Stimulated activated CD8-positive, alpha-beta memory T cell treated with anti-CD3 and anti-CD28 coated beads, Interleukin-12 subunit alpha, Interleukin-12 subunit beta, amount 100 ng/mL, for 24 hours (primary cell): ENCODE measurements around the gene RCAN3.
"Not testable (repeated sequence)": the region's sequence is repeated elsewhere in the genome, so short reads cannot be mapped to it uniquely, and the experiment has no call there.

Experiments
- DNase-seq: peaks from one replicate; pipeline ENCODE4 v3.0.0-alpha.2; 2020; ENCODE audit errors: extremely low read depth

Gene RCAN3

DNA sequence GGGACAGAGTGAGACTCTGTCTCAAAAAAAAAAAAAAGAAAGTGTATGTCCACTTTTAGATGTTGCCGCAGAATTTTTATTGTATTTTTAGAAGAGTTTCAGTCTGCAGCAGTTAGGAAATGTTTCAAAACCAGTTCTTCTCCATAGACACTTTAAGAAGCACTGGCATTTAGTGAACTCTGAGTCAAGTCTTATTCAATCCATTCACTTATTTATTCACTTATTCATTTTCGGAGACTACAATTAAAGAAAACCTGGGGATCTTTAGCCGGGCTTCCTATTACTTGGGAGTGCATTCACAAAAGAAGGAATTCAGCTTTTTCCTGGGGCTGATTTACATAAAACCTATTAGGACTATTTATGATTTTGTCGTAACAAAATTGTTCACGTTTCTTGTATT, 12.3 kb downstream of the RCAN3 start:
- no peak for DNase-seq

DNA sequence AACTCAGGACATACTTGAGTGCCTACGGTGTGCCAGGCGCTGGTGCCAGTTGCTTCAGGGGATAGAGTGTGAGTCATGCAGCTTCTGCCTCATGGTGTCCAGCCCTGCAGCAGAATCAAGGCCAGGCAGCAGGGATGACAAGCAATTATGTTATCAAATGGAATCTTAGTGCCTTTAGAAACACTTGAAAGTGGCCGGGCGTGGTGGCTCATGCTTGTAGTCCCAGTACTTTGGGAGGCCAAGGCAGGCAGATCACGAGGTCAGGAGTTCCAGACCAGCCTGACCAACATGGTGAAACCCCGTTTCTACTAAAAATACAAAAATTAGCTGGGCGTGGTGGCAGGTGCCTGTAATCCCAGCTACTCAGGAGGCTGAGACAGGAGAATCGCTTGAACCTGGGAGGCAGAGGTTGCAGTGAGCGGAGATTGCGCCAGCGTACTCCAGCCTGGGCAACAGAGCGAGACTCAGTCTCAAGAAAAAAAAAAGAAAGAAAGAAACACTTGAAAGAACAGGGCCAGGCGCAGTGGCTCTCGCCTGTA, 13.1 kb downstream of the RCAN3 start:
- not testable (repeated sequence) for DNase-seq

DNA sequence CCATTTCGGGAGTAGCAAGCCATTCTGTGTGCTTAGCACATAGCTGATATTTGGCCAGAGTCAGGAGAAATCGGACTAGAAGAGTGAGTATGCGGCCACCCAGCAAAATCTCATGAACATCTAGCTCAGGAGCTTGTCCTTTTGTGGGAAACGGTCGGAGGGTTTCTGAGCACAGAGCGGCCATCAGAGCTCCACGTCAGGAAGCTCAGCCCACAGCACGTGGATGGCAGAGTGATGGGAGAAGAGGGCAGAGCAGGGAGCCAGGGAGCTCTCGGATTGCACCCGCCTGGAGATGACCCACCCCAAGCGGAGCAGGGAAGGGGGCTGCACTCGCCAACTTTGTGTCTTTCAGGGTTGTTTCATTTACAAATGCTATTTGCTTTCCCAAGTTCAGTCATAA, 13.9 kb downstream of the RCAN3 start:
- DNase-seq = no peak

DNA sequence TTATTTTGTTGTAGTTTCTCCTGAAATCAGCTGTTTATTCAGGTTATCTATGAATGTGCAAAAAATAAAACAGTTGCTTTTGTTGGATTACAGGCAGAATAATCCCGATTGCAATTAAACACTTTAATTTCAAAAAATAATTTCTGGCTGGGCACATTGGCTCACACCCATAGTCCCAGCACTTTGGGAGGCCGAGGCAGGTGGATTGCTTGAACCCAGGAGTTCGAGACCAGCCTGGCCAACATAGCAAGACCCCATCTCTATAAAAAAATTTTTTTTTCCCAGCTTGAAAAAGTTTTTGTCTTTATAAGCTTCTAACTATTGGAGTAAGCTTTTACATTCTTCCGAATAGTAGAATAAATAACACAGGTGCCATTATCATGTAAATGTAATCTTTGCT, 15.3 kb downstream of the RCAN3 start:
- DNase-seq = no peak

DNA sequence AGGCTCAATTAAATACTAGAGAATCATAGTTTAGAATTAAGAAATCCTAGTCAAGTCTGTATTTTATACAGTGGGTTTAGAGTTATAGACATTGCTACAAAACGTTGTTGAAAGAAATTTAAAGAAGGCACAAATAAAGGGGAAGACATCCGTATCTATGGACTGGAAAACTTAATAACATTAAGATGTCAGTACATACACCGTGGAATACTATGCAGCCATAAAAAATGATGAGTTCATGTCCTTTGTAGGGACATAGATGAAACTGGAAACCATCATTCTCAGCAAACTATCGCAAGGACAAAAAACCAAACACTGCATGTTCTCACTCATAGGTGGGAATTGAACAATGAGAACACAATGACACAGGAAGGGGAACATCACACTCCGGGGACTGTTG, 17.6 kb downstream of the RCAN3 start:
- DNase-seq = not testable (repeated sequence)

DNA sequence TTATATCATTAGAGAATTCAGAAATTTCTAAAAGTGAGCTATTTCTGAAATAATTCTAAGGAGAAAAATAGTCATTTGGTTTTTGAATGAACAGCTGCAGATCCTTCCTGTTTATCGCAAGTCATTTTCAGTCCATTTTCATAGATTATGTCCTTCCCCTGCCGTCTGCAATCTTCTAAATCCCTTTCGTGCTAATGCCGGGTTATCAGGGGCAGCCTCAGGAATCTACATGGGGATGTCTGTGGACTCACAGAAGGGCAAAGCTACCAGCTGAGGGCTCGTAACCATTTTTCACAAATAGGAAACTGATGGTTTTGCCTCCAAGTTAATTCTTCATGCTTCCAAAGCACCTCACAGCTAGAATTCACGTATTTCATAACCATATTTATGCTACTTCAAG, 23.0 kb downstream of the RCAN3 start:
- no peak for DNase-seq

DNA sequence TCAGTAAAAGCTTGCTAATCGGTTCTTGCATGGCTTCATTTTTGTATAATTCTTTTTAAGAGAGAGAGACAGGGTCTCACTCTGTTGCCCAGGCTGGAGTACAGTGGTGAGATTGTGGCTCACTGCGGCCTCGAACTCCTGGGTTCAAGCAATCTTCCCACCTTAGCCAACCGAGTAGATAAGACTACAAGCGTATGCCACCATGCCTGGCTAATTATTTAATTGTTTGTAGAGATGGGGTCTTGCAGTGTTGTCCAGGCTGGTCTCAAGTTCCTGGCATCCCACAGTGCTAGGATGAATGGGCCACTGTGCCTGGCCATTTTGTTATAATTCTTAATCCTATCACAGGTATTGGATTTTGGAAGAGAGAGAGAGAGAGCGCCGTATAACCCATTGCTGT, 23.4 kb downstream of the RCAN3 start:
- no peak for DNase-seq

DNA sequence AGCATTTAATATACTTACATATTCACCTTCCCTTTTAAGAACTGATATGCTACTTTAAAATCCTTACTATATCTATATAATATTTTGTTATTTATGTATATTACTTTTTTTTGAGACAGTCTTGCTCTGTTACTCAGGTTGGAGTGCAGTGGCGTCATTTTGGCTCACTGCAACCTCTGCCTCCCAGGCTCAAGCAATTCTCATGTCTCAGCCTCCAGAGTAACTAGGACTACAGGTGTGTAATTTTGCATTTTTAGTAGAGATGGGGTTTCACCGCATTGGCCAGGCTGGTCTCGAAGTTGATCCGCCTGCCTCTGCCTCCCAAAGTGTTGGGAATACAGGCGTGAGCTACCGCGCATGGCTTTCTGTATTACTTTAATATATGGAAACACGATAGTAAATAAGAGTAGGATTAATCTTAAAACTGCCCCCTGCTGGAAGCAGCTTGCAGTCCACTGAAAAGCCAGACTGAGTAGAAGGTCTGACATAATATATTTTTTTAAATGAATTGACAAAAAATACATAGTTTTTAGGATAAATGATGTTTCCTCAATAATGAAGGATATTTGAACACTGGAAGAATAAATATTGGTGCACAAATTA, 24.4 kb downstream of the RCAN3 start:
- DNase-seq = no peak

DNA sequence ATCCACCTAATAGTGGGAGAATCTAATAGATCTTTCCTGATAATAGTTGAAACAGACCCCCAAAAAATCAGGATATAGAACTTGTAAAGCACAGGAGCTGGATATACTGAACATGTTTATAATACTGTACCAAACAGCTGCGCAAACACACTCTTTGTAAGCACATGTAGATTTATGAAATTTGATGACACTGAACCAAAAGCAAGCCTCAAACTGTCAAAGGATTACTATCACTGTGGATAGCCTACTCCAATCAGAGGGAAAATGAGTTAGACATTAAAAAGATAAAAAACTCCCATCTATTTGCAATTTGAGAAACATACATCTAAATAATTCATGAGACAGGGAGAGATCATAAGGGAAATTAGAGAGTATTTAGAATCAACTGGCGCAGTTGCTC, 26.1 kb downstream of the RCAN3 start:
- no peak for DNase-seq

DNA sequence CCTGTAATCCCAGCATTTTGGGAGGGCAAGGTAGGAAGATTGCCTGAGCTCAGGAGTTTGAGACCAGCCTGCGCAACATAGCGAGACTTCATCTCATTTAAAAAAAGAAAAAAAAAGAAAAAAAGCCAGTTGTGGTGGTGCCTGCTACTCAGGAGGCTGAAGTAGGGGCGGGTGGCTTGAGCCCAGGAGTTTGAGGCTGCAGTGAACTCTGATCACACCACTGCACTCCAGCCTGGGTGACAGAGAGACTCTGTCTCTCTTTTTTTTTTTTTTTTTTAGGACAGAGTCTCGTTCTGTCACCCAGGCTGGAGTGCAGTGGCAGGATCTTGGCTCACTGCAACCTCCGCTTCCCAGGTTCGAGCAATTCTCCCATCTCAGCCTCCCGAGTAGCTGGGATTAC, 26.7 kb downstream of the RCAN3 start:
- not testable (repeated sequence) for DNase-seq

DNA sequence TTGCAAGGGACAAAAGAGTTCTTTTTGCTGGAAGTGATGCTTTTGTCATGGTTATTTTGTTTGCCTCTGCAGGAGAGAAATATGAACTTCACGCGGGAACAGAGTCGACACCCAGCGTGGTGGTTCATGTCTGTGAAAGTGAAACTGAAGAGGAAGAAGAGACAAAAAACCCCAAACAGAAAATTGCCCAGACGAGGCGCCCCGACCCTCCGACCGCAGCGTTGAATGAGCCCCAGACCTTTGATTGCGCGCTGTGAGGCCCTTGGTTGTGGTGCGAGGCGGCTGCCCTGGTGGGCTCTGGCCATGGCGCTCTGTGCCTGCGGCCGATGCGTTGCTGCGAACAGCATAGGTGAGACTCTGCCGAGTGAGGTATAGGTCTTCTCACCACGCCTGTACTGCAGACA, 32.4 kb downstream of the RCAN3 start:
- peak; percentile 47 for DNase-seq

DNA sequence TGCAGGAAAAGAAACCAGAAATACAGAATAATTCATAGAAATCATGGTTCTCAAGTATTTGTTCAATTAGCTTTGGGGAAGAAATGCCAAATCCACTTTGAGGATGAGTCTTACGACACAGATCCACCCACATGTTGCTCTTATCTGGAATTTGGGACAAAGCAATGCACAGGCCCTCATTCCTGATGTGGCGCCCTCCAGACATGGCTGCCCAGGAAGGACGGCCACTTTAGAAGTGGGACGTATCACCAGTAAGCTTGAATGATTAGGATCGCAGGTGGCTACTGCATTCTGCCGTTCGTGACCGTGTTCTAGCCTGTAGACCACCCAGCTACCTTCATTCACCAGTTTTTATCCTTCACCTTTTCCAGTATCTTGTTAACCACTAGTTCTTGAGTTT, 33.1 kb downstream of the RCAN3 start:
- no peak for DNase-seq

DNA sequence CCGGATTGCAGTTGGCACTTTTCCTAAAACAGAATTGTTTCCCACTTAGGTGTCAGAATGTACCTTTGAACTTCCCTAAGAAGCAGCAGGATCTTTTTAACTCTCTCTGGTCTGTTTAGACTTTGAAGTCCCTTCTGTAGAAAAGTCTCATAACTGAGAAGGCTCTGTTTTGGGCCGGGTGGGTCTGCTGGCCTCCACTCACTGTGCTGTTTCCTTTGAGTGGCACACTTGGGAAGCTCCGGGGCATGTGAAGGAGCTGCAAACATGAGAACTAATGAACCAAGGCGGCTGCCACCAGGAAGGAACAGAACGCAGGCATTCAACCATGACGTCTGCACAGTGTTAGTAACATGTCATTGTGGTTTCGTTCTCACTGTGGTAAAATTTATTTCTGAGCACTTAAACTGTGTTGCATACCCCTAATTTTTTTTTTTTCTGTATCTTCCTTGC, 33.8 kb downstream of the RCAN3 start:
- peak; percentile 37 for DNase-seq

DNA sequence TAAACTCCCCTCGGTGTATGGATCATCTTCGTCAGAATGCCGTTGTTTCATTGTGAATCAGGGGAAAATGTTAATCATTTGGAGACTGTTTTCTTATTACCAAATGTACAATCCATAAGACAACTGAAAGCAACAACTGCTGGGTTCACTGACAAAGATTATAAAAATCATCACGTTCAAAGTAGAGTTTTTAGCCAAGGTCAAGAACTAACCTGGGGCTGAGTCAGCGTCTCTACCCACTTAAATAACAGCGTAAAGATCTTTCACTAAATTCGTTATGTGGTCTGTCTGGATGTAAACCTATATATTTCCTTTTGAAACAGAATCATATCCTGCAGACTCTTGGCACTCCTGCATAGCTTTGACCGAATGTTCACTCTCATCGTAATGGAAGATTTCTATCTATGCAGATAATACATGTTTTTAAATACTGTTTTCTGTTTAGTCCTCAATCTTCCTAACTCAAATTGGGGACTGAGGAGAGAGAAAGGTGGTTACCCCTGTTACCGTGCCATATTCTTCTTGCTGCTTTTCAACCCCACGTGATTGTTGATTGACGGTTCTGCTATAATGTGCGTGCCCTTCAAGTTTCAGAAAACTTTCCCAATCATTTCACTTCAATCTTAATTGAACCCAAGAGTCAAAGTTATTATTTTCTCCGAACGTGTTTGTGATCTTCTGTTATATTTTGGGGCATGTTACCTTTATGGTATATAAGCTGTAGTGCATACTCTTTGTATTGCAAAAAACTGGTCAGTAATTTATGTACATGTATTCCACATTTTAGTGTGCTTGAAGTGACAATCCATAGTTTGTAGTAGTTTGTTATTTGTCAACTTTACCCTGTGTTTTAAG, 37.6 kb downstream of the RCAN3 start:
- DNase-seq = no peak

DNA sequence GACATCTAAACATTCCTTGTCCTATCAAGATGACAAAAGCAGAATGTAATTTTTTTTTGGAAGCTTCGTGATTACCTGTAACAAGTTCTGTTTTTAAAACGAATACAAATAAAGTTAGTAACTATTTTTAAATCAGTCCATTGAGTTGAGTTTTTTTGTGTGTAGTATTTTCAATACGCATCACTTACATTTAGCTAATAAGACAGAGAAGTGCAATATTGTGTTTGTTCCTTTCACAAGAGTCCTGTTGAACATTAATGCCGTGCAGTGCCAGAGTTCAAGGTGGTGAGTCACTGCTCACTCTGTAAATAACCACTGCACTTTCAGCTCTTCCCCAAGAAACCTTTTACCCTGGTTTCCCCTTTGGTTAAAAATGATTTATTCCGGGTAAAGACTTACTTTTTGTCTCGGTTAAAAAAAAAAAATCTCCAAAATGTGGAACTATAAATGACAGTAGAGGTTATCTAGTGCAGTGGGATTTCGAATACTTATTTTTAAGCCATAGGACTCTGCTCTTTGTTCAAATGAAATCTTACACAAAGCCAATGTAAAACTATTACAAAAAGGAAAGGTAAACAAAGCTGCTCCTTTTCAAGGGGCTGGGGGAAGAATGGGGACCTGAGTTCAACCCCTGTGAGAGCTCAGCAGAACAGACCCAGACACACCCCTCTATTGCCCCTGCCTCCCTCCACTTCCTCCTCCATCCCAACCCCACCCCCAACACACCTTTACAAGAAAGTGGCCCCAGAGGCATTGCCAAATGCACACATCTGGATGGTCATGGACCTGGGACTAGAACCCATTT, 38.5 kb downstream of the RCAN3 start:
- no peak for DNase-seq

DNA sequence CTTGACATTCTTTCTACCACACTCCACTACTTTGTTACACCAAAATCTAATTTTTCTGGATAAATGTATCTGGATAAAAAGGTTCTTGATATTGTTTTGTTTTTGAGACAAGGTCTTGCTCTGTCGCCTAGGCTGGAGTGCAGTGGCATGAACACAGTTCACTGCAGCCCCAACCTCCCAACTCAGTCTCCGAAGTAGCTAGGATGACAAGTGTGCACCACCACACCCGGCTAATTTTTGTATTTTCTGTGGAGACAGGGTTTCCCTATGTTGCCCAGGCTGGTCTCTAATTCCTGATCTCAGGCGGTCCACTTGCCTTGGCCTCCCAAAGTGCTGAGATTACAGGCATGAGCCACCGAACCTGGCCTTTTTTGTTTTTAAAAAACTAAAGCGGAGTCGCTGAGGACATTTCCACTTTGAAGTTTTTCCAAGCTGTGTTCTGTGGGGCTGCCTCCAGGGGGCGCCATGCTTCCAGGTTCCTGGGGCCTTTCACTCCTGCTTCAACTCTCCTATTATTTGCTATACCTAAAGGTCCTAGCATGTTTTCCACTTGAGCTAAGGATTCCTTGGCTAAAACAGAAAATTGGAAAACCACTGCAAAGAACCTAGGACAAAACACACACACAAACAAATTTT, 39.2 kb downstream of the RCAN3 start:
- no peak for DNase-seq

DNA sequence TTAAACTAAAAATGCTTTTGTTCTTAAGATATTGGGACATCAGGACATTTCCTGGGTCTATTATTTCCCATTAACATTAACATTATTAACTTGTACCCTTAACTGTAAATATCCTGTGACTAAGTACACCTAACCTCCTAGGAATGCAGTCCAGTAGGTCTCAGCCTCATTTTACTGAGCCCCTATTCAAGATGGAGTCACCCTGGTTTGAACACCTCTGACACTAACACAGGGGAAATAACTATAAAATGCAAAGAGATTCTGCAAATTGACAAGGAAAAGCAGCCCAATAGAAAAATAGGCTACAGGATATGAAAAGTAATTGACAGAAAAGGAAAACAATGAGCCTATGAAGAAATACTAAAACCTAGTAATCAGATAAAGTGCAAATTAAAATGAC, 41.6 kb downstream of the RCAN3 start:
- DNase-seq = no peak

DNA sequence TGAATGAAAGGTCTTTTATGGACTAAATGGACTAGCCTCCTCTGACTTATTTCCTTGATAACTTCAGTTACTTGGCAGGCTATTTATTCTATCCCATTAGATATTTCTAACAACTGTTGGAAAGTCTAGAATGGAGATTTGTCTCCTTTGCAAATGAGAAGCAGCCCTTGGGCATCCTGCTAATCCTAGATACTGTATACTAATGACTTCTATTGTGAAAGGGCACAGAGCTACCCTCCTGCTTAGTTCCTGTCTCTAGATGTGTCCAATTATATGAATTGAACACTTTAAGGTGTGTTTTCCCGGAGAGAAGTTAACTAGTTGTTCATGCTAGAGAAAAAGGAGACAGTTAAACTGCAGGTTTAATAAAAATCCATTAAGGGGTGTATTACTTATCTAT, 43.0 kb downstream of the RCAN3 start:
- no peak for DNase-seq

DNA sequence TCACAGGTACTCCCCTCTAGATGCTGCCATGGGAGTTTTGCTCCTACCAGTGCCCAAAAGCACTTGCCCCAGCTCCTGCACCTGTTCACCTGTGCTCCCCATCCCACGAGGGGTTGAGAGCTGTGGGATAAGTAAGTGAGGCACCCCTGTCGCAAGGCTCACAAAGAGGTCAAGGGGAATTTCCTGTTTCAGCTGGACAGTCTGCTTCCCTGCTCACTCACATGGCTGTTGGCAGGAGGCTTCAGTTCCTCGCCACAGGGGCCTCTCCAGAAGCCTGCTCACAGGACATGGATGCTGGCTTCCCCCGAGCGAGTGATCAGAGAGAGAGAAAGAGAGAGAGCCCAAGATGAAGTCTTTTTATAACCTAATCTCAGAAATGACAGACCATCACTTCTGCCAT, 44.6 kb downstream of the RCAN3 start:
- no peak for DNase-seq

DNA sequence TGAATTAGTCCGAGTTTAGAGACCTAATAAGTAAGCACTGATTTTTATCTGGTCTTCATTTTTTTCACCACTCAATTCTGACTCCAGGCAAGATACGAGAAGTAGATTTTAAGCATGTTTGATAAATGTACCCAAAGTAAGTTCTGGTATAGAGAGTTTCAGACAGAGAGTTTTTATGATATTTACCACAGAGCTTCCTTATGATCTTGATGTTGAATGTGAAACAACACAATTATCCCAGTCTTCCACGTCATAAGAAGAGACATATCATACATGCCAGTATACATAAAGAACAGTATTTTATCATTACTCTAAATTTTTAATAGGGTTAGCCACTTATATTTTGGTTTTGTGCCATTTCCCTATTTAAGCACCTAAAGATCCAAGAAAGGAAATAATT, 45.4 kb downstream of the RCAN3 start:
- DNase-seq = no peak

DNA sequence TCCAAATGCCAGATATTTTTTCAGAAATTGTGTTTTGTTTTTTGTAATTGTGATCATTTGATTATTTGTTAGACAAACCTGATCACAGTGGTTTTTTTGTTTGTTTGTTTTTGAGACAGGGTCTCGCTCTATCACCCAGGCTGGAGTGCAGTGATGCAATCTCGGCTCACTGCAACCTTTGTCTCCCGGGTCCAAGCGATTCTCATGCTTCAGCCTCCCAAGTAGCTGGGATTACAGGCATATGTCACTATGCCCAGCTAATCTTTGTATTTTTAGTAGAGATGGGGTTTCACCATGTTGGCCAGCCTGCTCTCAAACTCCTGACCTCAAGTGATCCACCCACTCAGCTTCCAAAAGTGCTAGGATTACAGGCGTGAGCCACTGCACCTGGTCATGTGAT, 46.6 kb downstream of the RCAN3 start:
- not testable (repeated sequence) for DNase-seq
